Measurements from ENCODE around the gene PARK7.

The PARK7 gene

DNA sequence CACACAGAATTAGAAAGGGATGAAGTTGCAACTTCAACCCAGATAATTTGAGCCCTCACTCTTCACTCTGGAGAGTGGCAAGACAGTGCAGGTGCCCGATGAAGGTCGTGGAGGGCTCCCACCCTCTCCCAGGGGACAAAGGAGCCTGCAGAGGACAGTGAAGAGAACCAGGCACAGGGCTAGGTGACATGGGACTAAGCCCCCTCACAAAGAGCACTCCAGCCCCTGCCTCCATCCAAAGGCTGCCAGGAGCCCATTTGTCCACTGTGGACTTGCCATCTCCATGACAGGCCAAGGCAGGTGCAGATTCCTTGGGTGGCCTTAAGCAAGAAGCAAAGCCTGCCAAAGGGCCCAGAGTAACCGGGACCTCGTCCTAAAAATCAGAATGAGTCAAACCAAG lies 49.5 kb downstream of the PARK7 start:
- no peak for DNase-seq

DNA sequence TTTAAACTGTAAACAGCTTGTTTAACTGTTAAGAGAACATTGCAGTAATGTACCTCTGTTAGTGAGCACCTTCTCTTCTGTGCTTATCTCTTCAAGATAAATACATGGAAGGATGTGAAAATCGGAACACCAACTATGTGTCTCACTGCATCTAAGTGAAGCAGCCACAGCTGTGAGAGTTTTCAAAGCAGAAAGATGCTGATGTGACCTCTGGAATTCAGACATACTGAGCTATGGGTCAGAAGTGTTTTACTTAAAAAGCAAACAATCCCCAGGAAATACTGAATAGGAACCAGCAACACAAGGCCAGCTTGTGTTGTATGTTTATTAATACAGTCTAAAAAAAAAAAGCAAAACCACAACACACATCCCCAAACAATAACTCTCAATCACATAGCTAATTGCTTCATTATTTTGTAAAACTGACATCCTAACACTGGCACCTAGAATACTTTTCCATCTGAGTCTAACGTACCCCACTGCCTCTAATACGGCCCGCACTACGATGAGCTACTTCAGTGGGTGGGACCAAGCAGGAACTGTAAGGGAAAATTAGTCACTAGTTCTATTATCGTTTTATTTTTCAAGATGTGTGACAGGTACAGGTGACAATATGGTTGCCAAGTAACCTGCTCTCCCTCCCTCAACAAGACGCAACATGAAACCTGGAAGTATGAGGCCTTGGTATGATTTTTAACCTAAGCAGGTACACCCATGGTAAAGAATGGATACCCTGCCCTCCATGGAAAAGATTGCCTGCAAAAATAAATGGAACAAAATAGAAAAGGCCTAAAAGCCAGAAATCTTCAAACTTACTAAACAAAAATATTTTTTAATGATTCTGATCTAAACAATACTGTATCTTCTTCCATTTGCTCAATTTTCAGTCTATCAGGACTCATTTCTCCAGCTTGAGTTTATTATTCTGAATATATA lies 50.7 kb downstream of the PARK7 start:
- no peak for DNase-seq

DNA sequence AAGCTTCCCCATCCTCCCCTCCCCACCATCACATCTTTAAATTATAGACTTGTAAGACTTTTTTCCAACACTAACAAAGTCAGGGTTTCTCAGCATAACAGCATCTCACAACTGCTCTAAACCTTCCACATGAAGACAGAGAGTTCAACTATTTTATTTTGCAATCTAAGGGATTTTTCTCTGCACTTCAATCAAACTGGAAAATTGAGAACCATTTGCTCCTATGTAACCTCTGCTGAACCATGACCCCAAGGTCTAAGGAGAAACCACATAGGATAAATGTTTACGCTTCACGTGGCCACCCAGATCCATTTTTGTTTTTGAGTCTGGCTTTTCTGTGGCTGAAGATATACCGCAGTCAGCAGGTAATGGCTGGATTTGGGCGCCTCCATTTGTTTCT lies 51.4 kb downstream of the PARK7 start:
- no peak for DNase-seq

GRCh38 chr1:8013399-8013798 lies 51.9 kb downstream of the PARK7 start:
- DNase-seq: no peak

GRCh38 chr1:8013800-8014199 lies 52.3 kb downstream of the PARK7 start:
- DNase-seq: no peak

DNA sequence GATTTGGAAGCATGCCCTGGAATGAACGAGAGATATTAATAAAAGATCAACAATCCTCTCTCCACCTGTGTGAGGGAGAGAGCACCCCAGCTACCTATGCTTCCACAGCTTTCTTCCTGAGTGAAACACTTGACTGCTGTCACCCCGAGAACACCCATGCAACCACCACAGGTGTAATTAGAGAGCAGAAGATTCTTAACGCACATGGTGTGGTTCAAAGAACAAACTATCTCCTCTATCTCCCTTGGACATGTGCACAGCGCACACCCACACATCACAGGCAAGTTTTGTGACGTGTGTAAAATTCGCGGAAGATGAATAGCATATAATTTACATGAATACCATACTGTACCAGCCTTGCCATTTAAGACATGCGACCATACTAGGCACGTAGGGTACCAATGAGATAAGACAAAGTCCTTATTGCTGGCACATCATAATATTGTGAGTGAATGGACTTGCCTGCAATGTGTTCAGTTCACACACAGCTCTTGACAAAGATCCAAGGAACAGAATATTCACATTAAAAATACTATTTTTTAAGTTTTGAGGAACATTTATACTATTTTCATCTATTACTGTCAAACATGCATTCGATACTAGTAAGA lies 53.0 kb downstream of the PARK7 start:
- no peak for DNase-seq

DNA sequence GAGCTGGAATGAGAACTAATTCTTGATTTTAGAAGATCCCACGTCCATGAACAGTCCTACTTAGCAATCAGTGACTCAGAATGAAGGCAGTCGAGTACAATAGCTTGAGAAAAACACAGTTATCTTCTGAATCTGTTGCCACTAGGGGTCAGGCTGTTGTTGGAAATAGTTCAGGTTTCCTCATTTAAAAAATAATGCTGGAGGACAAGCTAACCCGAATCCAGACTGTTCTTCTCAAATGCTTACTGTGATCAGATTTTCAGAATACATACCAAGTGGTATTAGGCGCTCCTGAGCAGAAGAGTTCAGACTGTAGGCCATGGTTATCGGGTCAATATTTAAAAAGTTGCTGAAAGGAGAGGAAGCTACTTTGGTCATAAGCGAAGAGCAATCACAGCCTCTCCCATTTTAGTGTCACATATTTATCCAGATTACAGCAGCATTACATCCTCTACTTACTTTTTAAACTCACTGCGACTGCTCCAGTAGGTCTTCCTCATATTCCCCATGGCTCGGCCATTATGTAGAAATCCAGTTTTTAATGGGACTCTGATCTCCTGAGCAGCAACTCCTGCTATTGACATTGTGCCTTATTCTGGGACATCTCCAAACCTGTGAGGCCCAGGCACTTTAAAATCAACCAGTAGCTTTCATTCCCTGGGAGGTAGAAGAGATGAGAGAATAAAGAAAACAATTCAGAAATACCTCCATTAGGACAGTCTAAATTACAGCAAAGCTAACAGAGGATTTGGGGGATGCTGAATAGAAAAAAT lies 53.7 kb downstream of the PARK7 start:
- peak in 1 of 2 donors; percentile 71 for DNase-seq

GRCh38 chr1:8015809-8016165 lies 54.3 kb downstream of the PARK7 start:
- no peak for DNase-seq

- no peak for DNase-seq
Observed at GRCh38 chr1:8016210-8016894, 54.8 kb downstream of the PARK7 start.

DNA sequence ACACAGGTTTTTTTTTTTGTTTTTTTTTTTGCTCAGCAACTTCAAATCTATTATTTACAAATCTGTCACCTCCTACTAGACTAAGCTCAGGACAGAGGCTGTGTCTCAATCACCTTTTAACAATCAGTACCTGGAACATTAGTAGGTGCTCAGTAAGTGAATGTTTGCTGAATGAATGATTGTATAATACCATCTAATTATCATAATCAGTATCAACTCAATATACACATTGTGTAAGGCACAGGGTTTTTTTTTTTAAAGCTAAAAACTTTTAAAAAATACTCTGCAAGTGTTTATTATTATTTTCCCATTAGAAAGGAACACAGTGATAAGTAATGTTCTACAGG lies 55.4 kb downstream of the PARK7 start:
- no peak for DNase-seq

DNA sequence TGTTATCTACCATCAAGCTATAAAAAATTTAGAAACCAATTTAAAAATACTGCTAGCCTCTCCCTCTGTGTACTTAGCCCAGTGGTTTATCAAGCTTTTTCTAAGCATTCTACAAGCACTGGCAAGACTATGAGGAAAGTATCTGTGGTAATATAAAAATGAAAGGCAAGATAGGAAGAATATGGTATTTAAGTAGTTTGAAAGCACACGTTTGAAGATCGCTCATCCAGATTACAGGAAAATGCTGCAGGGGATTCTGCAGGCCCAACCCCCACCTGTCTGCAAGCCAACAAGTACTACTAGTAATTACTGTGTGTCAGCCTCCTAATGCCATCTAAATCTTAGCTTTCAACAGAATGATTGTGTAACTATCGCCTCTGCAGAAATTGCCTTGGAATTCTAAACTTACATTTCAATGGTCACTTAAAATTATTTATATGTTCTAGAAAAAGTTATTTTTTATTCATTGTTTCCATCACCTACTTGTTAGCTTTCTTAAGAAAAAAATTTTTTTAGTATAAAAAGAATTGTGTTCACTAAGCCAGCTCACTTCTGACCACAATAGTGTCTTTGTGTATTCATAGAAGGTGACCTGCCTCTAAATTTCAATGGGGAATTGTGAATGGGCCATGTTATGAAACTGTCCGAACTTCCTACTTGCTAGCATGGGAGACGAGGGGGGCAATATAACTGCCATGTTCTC lies 56.1 kb downstream of the PARK7 start:
- DNase-seq: no peak

DNA sequence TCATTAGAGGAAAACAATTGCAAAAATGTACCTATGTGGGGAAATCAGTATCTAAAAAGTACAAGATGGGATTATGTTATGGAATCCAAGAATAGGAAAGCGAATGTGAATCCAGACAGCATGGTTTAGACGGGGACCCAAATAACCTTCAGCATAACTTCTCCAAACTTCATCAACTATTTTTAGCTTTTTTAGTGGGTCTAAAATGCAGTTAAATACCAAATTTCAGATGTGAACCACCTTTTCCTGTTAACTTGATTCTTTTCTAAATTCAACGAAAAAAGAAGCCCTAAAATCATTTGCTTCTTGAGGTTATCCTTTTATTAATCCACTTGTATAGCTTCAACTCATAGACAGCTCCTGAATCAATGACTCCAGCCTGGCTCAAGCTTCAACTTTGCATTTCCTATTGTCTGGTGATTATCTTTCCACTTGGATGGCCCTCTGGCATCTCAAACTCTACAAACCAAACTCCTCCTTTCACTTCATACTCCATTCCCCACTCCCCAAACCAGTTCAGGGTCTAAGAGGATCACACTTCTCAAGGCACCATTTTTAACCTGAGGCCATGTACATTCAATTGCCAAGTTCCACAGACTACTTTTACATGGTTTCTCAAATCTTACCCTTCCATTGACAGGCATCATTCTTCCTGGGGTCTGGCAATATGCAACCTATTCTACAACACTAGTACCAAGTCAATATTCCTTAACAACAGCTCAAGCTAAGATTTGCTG lies 57.1 kb downstream of the PARK7 start:
- no peak for DNase-seq

GRCh38 chr1:8019229-8019620 lies 57.7 kb downstream of the PARK7 start:
- no peak for DNase-seq

- no peak for DNase-seq
Observed at GRCh38 chr1:8020032-8020431, 58.5 kb downstream of the PARK7 start.

DNA sequence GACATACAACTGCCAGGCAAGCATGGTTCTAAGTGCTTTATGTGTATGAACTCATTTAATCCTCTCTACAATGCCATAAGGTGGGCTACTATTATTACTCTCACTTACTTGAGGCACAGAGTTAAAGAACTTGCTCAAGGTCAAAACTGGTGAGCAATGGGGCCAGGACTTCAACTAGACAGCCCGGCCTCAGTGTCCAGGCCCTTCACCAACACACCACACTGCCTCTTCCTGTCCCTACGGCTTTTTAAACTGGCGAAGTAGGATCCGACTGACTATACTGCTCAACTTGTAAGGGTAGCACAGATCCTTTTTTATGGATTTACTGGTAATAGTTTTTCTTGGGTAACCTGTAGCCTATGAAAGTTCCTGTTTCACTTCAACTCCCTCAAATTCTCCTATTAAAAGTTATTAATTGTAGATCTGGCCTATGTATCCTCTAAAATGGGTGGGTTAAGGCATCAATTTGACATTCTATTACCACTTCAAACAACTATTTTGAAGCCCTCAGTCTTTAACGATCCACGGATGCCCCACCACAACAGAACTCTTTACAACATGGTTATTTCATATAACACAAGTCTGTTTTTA lies 60.3 kb downstream of the PARK7 start:
- DNase-seq: no peak

DNA sequence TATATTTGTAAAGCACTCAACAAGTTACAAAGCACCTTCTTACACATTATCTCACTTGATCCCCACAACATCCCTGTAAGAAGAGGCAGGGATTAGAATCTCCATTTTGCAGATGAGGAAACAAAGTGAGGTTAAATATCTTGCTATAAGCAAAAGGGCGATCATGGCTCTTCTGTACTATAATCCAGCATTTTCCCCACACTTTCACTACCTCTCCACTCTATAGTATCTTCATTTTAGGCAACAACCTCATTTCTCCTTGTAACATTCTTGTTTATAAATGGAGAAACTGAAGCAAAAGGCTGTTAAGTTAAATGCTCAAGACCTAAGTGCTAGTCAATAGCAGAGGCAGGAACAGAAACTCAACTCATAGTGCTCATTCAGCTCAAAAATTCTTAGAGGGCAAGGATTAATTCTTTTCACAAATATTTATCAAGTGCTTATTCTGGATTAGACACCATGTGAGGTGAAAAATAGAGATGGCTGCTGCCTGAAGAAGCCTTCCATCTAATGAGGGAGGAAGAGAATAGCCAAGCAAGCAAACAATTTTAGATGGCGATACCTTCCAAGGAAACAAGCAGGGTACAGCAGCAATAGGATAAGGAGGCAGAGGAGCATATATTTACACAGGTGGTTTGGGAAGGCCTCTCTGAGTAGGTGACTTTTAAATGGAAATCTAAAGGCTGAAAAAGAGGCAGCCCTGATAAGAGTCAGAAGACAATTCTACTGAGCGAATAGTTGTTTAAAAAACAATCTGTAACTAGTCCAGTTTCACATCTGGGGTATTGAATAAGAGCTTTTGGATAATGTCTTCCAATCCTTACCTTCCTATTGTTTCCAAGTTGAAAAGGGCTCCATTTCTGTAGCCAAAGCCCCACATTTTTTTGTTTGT lies 61.1 kb downstream of the PARK7 start:
- DNase-seq: no peak

- no peak for DNase-seq
Observed at GRCh38 chr1:8023287-8023994, 61.9 kb downstream of the PARK7 start.

GRCh38 chr1:8023995-8024313 lies 62.4 kb downstream of the PARK7 start:
- DNase-seq: no peak

DNA sequence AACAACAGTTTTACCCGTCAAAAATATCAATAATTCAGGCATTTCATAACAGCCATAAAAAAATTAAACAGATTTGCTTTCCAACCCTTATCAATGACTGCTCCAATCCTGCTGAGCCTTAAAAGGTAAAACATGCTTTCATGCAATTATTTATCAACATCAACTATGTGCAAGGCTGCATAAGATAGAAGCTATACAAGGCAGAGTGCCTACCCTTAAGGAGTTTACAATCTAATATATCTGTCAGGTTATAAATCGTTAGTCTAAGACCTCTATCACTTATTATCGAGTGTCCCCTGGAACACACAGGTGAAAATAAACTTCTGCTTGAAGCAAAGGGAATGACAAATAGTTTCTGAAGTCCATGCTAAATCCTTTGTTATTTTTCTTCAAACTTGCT lies 62.8 kb downstream of the PARK7 start:
- DNase-seq: no peak
